Endodermal cell (in vitro differentiated cells): ENCODE data around the gene MFNG. TPM values are rescaled to one million over a fixed set of nuclear protein-coding genes. Genes with fewer than 3 reads are reported as not detected.

Experiments
- DNase-seq: peaks from one replicate; pipeline ENCODE4 v3.0.0-alpha.2; 2017
- H3K27ac ChIP-seq: 2 replicates; pipeline ENCODE4 v1.5.1; 2013; ENCODE audit warnings: mild to moderate bottlenecking, low read depth, low read length, moderate library complexity
- H3K27me3 ChIP-seq: 2 replicates; pipeline ENCODE4 v1.6.1; 2013; ENCODE audit warnings: mild to moderate bottlenecking, low read length, moderate library complexity; ENCODE audit not compliant: insufficient read depth, control insufficient read depth, poor library complexity, severe bottlenecking
- H3K36me3 ChIP-seq: 2 replicates; pipeline ENCODE4 v1.7.0; 2013; ENCODE audit warnings: mild to moderate bottlenecking, low read length, moderate library complexity; ENCODE audit not compliant: control insufficient read depth, insufficient read depth
- H3K4me1 ChIP-seq: one replicate; pipeline ENCODE4 v1.7.0; 2013; ENCODE audit warnings: low read length; ENCODE audit not compliant: control insufficient read depth, insufficient read depth
- H3K4me3 ChIP-seq: 2 replicates; pipeline ENCODE4 v1.5.1; 2013; ENCODE audit warnings: mild to moderate bottlenecking, low read length, moderate library complexity
- H3K9ac ChIP-seq: 2 replicates; pipeline ENCODE4 v1.6.1; 2013; ENCODE audit warnings: mild to moderate bottlenecking, low read length, moderate library complexity; ENCODE audit not compliant: poor library complexity, severe bottlenecking; ENCODE audit errors: extremely low read depth
- H3K9me3 ChIP-seq: 2 replicates; pipeline ENCODE4 v1.6.1; 2013; ENCODE audit warnings: mild to moderate bottlenecking, low read length, moderate library complexity; ENCODE audit not compliant: control insufficient read depth
- H3K27ac Mint-ChIP-seq: 2 replicates; pipeline ENCODE4 v1.8.0; 2020; ENCODE audit warnings: mixed read lengths
- H3K27me3 Mint-ChIP-seq: 2 replicates; pipeline ENCODE4 v1.8.0; 2021; ENCODE audit warnings: mild to moderate bottlenecking, mixed read lengths; ENCODE audit not compliant: insufficient read depth
- H3K36me3 Mint-ChIP-seq: 2 replicates; pipeline ENCODE4 v1.8.0; 2020; ENCODE audit warnings: low read depth, mixed read lengths
- H3K4me1 Mint-ChIP-seq: 2 replicates; pipeline ENCODE4 v1.8.0; 2020; ENCODE audit warnings: mixed read lengths
- H3K4me3 Mint-ChIP-seq: 2 replicates; pipeline ENCODE4 v1.8.0; 2020; ENCODE audit warnings: mild to moderate bottlenecking, moderate library complexity, mixed read lengths
- H3K9me3 Mint-ChIP-seq: 2 replicates; pipeline ENCODE4 v1.8.0; 2020; ENCODE audit warnings: mild to moderate bottlenecking, mixed read lengths
- CTCF ChIP-seq: fragments of 200-600 bp; sonication (generic); conservative IDR thresholded peaks from 2 replicates; pipeline ENCODE4 v1.5.0; 2021; ENCODE audit warnings: antibody characterized with exemption, mild to moderate bottlenecking
- WGBS, 2 experiments: methylation state at CpG; one replicate each; pipeline versions ENCODE4 v1.1.5 to v1.1.7; 2013; ENCODE audit warnings: missing lambda C conversion rate in 2 of 2, mixed read lengths in 1 of 2; ENCODE audit not compliant: insufficient coverage in 1 of 2, insufficient read length in 1 of 2; 5-methylcytosine and 5-hydroxymethylcytosine counted together
- total RNA-seq, 2 donors: library from RNA; stranded (reverse); fragmentation: NEBNext Ultra II Directional in 1 of 2; extraction: Animal tissue kit (Norgen Biotek cat#: 25700) in 1 of 2; gene quantifications; 2 replicates in 1 of 2; 3 replicates in 1 of 2; pipeline ENCODE4 v1.2.1, GENCODE V29; 2021

Gene MFNG
- total RNA-seq, 2 donors from 2014 or later, result 1.9 to 6.6 TPM

- Histone ChIP-seq H3K36me3 (no peaks in the 10 kb centered on the region), H3K4me1 (peaks cover 7% of the 10 kb centered on the region), H3K4me3 (no peak overlapping the region), H3K27me3 (no peaks in the 10 kb centered on the region), H3K9ac (no peak overlapping the region), H3K27ac (peak overlapping the region; percentile 22), H3K9me3 (no peaks in the 10 kb centered on the region)
- Mint-ChIP-seq H3K4me3 (peak overlapping the region; percentile 32), H3K27ac (peak overlapping the region; percentile 62), H3K4me1 (peaks cover 15% of the 10 kb centered on the region), H3K27me3 (no peaks in the 10 kb centered on the region), H3K9me3 (no peaks in the 10 kb centered on the region), H3K36me3 (peaks cover 19% of the 10 kb centered on the region)
- 72 to 80% methylated on average over 7 to 14 of the region's 14 CpGs for WGBS, 2 experiments
- no peak for DNase-seq
- TF ChIP-seq CTCF, result no peak
Measured at GRCh38 chr22:37501610-37502341, 15.6 kb upstream of the MFNG start.

- DNase-seq, result no peak
- TF ChIP-seq CTCF, result no peak
- Mint-ChIP-seq H3K36me3 (peaks cover 24% of the 10 kb centered on the region), H3K4me3 (peak overlapping the region; percentile 32), H3K4me1 (peaks cover 15% of the 10 kb centered on the region), H3K27me3 (no peaks in the 10 kb centered on the region), H3K9me3 (no peaks in the 10 kb centered on the region), H3K27ac (peak overlapping the region; percentile 64)
- H3K4me3 ChIP-seq, result no peak overlapping the region
- no peaks in the 10 kb centered on the region for H3K9me3 ChIP-seq
- peaks cover 7% of the 10 kb centered on the region for H3K4me1 ChIP-seq
- H3K9ac ChIP-seq, result no peak overlapping the region
- no peak overlapping the region for H3K27ac ChIP-seq
- no peaks in the 10 kb centered on the region for H3K27me3 ChIP-seq
- no peaks in the 10 kb centered on the region for H3K36me3 ChIP-seq
- WGBS, 2 experiments, result 88 to 91% methylated on average over 15 to 24 of the region's 24 CpGs
Measured at GRCh38 chr22:37500745-37501609, 14.8 kb upstream of the MFNG start.

- TF ChIP-seq CTCF, result no peak
- Mint-ChIP-seq H3K9me3 (no peaks in the 10 kb centered on the region), H3K4me3 (no peak overlapping the region), H3K36me3 (peaks cover 31% of the 10 kb centered on the region), H3K27me3 (no peaks in the 10 kb centered on the region), H3K27ac (no peak overlapping the region), H3K4me1 (peaks cover 15% of the 10 kb centered on the region)
- Histone ChIP-seq H3K27ac (no peak overlapping the region), H3K4me3 (no peak overlapping the region), H3K9me3 (no peaks in the 10 kb centered on the region), H3K9ac (no peak overlapping the region), H3K36me3 (no peaks in the 10 kb centered on the region), H3K27me3 (no peaks in the 10 kb centered on the region), H3K4me1 (peaks cover 7% of the 10 kb centered on the region)
- 89 to 94% methylated on average over 8 to 11 of the region's 13 CpGs for WGBS, 2 experiments
- no peak for DNase-seq
Measured at GRCh38 chr22:37499789-37500540, 13.8 kb upstream of the MFNG start.
